ENCODE measurements around the gene HLA-G.

- TF ChIP-seq POLR2AphosphoS5 (IDR thresholded peaks at IDR 0.05; ENCODE audit: low read depth, low read length) (no peak), REST (IDR thresholded peaks at IDR 0.05; ENCODE audit: insufficient read depth in 1 of 2, low read depth in 2 of 2, low read length in 2 of 2) (no peak), TAF1 (IDR thresholded peaks at IDR 0.05; ENCODE audit: borderline replicate concordance, insufficient read depth, low read length) (no peak), SIN3A (IDR thresholded peaks at IDR 0.05; ENCODE audit: borderline replicate concordance, insufficient read depth, low read length) (no peak), FOXP2 (optimal IDR thresholded peaks at IDR 0.05; ENCODE audit: borderline replicate concordance, extremely low read depth, extremely low read length, insufficient read depth) (no peak)
These were observed 31.6 kb upstream of the HLA-G start for GRCh38 chr6:29796026-29796425.

Data from PFSK-1 (cell line).